NOMO-1 (cell line): ENCODE results near the gene GIPC1.
"Not testable (repeated sequence)": the region's sequence is repeated elsewhere in the genome, so short reads cannot be mapped to it uniquely, and the experiment has no call there.

Experiments
- DNase-seq, 2 experiments: peaks; one replicate each; lab custom pipeline; 2025; ENCODE audit not compliant: unreplicated experiment in 2 of 2; lab: John Stamatoyannopoulos, UW

Gene GIPC1

DNA sequence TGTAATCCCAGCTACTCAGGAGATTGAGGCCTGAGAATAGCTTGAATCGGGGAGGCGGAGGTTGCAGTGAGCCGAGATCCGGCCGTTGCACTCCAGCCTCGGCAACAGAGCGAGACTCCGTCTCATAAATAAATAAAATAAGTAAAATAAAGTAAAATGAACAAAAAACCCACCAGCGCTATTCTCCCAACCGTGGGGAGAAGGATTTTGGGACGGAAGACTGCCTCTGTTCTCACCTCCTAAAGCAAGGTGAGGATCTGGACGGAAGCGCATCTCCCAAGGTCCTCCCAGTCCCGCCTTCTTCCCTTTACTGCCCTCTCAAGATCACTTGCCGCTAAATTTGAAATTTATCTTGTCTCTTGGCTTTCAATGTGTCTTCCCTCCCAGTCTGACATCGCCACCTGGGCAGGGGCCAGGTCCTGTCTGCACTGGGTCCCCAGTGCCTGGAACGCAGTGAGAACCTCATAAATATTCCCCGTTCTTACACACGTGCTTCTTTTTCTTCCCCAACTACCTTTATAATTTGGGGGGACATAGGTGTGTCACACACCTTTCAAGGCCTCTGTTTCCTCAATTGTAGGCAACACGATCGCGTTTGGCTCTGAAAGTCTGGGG is 23.4 kb upstream of the GIPC1 start:
- no peak for DNase-seq

DNA sequence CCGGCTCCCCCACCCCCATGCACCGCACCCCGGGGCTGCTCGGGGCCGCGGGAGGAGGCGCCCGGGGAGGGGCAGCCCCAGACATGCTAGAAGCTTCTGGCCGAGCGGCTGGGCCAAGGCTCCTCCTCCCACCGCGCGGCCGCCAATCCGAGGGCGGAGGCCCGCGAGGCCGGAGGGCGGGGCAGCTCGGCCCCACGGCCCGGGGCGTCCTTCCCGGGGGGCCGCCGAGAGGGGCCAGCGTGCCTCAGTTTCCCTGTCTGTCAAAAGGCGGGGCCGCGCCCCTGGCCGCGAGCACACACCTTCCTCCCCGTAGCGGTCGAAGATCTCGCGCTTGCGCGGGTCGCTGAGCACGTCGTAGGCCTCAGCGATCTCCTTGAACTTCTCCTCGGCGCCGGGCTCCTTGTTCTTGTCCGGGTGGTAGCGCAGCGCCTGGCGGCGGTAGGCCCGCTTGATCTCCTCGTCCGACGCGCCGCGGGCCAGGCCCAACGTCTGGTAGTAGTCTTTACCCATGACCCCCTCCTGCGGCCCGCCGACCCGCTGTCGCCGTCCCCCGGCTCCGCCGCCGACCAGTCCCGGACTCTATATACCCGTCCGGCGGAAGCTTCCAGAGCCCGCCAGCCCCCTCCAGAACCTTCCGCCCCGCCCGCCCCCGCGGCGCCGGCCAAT is 22.0 kb upstream of the GIPC1 start, which contains the start of gene DNAJB1:
TSS of gene DNAJB1 (minus strand) at position 558 of the 666 bp plus-strand sequence. CDS start at position 510, 48 bp downstream.
- DNase-seq, result peak; percentile 69 to 79

DNA sequence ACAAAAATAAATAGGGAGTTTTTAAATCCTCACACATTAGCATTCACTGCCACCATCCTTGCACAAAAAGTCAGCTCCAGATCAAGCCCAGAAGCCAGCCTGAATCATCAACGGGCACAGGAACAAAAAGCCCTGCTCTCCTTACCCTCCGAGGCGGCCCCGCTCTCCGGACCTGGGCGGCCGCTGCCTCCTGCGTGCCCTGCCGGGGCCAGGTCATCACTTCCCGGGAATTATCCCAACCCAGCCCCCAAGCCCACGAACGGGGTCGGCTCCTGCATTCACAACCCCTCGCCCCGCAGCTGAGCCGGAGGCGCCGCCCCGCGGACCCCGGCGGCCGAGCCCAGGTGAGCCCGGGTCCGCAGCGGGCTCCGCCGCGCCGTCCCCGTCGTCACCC is 21.5 kb upstream of the GIPC1 start:
- DNase-seq, result no peak

DNA sequence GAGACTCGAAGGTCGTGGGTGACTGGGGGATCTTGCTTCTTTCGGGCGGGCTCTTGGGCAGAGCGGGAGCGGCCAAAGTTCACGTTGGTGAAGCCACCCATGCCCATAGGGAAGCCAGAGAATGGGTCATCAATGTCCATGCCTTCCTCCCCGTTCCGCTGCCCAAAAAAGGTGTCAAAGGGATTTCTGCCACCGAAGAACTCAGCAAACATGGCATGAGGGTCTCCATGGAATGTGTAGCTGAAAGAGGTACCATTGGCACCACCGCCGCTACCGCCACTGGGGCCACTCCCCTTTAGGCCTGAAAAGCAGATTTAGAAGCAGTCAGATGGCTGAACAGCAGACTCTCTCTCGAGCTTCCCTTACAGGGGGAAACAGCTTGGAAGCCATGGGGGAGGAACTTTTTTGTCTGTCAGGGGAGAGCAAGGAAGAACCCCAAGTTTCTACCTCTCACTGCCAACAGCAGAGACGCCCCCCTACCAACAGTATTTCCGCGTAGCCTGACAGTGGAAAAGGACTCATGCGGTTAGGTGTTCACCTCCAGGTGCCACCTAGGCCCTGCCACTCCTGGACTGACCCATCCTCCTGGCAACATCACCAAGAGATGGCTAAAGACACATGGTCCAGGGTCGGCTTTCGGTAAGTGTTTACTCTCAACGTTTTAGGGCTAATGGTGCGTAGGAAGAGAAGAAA is 21.0 kb upstream of the GIPC1 start:
- DNase-seq, result no peak

DNA sequence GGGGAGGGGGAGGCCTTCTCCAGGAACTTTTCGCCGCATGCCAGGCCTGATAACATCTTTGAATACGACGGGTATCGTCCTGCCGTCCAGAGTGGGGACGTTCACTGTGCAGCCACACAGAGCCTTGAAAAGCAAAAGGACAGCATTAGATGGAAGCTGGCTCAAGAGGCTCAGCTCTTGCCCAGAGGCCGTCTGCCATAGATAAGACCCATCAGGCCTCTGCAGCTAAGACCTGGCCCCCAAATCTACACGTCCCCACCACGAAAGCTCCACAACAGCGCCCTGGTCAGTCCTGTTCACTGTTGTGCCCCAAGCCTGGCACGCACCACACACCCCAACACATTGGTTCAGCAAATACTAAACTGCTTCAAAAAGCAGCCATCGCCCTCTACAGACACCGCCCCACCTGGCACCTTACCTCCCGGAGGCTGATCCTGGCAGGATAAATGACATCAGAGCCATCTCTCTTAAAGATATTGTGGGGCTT is 20.2 kb upstream of the GIPC1 start:
- DNase-seq, result no peak

DNA sequence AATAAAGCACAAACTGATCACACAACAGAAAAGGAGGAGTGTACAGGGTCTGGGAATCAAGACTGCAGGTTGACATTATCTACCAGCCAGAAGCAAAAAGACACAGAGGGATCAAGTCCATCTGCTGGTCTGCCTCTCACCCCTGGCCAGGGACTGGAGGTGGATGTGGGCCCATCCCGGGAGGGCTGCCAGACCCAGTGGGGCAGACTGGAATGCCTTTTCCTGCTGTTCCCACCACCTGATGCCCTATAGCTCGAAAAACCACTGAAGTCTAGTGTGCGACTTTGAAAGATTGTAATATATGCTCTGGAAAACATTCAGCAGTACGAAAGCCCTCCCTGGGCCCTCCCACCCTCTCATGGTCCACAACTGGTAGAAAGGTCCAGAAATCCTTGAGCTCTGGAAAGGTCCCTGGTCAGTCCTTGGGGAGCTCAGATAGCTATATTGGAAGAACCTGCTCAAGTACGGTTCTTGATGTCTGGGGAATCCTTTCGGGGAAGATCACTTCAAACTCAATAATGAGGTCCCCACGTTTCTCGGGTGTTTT is 19.6 kb upstream of the GIPC1 start:
- no peak for DNase-seq

DNA sequence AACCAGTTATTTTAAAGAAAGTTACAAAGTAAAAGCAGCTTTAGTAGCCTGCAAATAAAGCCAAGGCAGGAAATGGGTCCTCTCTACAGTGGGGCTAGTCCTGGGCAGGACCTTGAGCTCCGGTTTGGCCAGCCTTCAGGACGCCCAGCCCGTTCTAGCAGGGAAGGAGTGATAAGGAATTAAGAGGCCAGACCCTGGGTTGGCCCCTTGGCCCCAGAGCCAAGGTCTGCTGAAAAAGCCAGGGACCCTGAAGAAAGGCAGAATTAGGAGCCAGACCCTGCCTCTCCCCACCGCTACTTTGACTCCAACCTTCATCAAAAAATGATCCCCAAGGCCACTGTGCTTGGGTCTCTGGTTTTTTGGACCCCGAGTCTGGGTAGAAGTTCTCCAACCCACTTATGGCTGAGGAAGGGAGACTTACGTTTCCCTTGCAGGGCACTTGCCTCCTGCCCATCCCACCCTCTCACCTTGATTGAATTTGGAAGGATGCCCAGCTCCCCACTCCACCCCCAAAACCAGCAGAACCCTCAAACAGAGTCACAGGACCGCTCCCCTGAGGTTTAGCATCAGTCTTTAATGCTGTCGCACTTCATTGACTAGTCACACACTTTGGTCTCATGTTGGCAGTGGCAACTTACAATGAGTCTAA is 18.4 kb upstream of the GIPC1 start:
- no peak for DNase-seq

DNA sequence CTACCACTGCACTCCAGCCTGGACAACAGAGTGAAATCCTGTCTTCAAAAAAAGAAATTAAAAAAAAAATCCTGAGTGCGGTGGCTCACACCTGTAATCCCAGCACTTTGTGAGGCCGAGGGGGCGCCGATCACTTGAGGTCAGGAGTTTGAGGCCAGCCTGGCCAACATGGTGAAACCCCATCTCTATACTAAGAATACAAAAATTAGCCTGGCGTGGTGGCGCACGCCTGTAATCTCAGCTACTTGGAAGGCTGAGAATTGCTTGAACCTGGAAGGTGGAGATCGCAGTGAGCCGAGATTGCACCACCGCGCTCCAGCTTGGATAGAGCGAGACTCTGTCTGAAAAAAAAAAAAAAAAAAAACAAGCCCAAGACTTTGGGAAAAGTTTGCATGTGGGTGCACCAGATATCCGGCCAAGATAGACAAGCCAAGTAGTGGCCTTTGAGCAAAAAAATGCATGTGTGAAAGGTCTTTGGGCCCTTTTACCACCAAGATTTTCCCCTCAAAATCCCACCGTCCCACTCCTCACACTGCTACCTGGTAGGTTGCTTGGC is 16.6 kb upstream of the GIPC1 start:
- DNase-seq, result no peak

DNA sequence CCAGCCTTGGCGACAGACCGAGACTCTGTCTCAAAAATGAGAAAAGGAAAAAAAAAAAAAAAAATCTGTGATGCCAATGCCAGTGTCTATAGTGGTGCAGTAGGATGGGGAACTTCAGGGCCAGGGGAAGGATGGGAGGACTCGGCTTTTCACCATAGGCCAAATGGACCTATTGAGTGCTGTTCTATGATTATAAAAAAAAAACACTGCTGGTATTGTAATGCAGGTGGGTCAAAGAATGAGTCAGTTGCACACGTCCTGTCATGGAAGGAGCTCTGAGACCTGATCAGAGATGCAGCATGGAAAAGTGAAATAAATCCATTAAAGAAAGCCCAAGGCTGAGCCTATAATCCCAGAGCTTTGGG is 15.3 kb upstream of the GIPC1 start:
- no peak for DNase-seq

DNA sequence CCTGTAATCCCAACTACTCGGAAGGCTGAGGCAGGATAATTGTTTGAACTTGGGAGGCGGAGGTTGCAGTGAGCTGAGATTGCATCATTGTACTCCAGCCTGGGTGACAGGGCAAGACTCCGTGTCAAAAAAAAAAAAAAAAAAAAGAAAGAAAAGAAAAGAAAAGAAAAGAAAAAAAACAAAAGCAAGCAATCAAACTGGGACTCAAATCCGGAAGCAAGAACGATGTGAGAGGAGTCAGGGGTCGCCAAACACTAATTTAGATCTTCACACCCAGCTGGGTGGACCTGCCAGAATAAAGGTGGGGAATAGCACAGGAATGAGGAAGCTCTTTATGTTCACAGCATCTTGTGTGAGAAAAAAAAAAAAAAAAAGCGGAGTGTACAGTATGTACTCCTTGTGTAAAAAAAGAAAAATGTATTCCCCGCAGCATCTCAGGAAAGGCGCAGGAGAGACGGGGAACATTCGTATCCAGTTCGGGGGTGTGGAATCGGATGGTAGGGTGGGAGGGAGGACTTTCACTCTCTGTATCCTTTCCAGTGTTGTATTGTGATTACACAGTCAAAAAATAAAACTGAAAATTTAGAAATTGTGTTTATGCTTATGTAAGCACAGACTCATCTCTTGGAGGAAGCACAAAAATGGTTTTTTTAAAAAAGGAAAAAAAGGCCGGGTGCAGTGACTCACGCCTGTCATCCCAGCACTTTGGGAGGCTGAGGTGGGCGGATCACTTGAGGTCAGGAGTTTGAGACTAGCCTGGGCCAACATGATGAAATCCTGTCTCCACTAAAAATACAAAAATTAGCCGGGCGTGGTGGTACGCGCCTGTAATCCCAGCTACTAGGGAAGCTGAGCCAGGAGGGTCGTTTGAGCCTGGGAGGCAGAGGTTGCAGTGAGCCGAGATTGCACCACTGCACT is 14.6 kb upstream of the GIPC1 start:
- peak; percentile 63 to 80 for DNase-seq

DNA sequence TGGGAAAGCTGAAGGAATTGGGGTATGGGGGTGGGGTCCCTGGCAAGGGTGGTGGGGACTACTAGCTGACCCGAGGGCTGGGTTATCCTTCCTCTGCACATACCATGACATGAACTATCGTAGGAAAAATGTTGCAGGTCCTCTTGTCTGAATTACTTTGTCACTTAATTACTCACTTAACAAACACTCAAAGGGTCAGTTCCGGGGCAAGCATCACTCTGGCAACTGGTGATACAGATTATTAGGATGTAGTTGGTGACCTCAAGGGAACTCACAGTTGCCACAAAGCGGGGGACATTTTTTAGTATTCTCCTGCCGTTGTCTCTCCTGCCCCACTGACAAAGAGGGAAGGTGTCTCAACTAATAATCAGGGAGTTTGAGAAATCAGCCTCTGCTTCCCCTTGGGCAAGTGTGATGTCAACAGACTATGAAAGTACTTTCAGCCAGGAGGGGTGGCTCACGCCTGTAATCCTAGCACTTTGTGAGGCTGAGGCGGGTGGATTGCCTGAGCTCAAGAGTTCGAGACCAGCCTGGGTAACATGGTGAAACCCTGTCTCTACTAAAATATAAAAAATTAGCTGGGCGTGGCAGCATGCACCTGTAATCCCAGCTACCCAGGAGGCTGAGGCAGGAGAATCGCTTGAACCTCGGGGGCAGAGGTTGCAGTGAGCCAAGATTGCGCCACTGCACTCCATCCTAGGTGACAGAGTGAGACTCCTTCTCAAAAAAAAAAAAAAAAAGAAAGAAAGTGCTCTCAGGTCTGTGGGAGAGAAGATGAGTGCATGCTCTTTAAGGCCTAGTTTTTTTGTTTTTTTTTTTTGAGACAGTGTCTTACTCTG is 12.0 kb upstream of the GIPC1 start:
- DNase-seq, result peak; percentile 61 to 81

DNA sequence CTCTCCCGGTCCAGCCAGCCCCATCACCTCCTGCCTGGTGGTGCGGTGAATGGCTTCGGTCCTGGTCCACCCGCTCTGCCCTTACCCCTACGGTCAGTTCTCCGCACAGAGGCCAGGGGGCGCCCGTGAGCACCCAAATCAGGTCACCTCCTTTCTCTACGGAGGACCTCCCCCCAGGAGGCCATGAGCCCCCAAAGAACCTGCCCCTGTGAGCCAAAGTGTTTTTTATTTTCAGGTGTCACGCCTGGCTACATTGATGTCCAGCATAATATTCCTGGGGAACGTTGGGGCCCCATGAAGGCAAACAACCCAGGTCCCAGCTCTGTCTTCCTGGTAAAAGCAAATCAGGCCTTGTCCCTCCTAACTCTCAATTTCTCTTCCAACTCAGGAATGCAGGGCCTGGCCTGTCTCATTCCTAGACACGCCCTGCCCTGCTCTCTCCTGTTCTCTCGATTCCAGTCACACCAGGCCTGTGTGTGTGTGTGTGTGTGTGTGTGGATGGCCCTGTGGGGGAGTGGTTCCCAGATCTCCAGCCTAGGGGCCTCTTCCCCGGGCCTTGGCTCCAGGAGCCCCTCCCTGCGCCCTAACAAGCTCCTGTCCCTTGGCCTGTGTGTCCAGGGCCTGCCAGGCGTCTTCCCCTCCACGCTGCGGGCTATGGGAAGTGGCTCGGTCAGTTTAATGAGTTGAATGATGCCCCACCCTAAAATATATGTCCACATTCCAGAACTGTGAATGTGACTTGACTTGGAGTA is 9.7 kb upstream of the GIPC1 start:
- DNase-seq, result peak in 1 of 2 experiments; percentile 30

DNA sequence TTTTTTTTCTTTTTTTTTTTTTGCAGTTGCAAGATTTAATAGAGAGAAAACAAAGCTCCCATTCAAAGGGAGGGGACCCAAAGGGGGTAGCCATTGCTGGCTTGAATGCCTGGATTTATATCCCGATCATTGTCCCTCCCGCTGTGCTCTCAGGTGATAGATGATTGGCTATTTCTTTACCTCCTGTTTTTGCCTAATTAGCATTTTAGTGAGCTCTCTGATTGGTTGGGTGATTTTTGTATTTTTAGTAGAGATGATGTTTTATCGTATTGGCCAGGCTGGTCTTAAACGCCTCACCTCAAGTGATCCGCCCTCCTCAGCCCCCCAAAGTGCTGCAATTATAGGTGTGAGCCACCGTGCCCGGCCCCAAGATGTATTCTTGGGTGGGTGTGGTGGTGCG is 8.6 kb upstream of the GIPC1 start:
- DNase-seq, result not testable (repeated sequence)

DNA sequence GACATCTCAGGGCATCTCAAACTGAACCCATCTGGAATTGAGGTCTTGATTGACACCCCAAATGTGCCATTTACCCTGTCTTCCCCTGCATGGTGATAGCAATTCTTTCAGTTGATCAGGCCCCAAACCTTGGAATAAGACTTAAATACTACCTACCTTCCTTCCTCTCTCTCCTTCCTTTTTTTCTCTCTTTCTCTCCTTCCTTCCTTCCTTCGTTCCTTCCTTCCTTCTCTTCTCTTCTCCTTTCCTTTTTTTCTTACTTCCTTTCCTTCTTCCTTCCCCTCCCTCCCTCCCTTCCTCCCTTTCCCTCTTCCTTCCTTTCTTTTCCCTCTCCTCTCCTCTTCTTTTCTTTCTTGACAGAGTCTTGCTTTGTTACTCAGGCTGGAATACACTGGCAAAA is 7.4 kb upstream of the GIPC1 start:
- no peak for DNase-seq

DNA sequence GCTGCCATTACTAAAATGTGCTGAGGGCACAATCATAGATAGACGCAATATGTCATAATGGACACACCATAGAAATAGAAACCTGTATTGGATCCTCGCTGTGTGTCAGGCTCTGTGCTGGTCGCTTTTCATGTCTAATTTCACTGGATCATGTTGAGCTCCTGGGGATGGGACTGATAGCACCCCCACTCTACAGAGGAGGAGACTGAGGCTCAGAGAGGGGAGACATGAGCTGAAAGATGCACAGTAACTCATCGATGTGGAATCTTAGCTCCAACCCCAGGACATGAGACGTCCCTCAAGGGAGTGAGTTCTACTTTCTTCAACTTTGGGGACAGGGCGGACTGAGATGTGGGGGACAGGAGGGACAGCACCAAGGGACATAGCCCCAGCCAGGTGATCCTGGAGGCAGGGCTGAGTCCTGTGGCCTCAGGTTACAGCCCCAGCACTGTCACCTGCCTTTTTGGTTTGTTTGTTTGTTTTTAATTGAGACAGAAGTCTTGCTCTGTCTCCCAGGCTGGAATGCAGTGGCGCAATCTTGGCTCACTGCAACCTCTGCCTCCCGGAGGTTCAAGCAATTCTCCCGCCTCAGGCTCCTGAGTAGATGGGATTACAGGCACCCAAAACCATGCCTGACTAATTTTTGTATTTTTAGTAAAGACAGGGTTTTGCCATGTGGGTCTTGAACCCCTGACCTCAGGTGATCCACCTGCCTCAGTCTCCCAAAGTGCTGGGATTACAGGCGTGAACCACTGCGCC is 6.6 kb upstream of the GIPC1 start:
- no peak for DNase-seq

DNA sequence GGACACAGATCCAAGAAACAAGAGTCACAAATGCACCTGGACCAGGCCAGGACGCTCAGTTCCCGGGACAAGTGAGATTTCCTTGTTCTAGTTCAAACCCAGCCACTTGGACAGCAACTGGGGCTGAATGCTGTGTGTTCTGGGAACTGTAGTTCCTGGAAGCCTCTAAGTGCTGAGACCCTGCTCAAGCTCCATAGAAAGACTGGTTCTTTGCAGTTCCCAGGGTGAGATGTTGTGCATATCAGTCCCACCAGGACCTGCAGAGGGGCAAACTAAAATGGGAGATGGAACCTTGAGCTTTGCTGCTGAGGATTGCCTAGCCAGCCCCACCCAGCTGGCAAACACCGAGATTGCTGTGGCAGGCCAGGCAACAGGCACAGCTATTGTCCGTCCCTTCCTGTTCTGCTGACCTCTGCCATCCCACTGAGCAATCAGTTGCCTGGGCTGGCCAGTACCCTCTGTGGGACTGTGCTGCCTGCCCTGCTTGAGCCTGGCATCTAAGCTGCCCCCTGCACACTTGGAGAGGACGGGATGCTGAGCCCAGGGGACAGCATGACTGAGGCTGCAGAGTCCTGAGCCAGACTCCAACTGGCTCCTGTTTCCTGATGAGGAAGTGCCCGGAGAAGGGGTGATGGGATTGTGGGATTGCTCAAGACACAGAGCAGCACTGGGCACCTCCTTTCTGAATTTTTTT is 1.4 kb upstream of the GIPC1 start:
- no peak for DNase-seq

DNA sequence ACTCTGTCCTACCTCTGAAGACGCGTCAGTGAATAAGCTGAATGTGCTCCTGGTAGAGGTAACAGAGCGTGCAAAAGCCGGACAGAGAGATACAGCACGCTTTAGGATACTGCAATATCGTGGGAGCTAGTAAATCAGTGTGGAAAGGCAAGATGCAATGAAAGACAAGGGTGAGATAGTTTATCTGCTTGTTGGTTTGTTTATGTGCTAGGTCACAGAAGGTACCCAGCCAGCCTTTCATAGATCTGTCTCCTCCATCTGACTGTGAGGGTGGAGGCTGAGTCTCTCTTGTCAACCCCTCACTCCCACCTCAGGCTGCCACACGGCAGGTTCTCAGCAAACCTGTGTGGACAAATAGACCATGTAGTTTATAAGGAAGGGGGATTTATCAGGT is 904 bp upstream of the GIPC1 start:
- DNase-seq, result no peak
